GM10266 (cell line): ENCODE data around the gene ADAMTS13.
A peak's percentile ranks its signal among the peaks of the same experiment; 100 is the strongest.

Experiments used
- DNase-seq: peaks from one replicate; pipeline ENCODE4 v3.0.0; 2012; ENCODE audit errors: extremely low spot score
- TF ChIP-seq, protein P1 (sequence below): IDR thresholded peaks from 2 replicates; pipeline ENCODE4 v1.5.1; 2012; ENCODE audit warnings: mild to moderate bottlenecking, low read depth; ENCODE audit not compliant: control insufficient read depth, insufficient read depth; ENCODE audit errors: missing control alignments

Gene ADAMTS13

DNA sequence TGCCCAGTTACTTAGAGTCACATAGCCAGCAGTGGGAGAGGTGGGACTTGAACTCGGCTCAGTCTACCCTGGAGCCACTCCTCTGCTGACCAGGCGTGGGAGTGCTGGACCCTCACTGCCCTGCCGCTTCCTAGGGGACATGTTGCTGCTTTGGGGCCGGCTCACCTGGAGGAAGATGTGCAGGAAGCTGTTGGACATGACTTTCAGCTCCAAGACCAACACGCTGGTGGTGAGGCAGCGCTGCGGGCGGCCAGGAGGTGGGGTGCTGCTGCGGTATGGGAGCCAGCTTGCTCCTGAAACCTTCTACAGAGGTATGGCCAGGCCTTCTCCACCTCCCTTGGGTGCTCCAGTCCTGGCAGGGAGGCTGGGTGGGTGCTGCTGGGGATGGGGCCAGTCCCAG lies 34.2 kb downstream of the ADAMTS13 start:
- DNase-seq, result no peak
- TF ChIP-seq, protein P1, sequence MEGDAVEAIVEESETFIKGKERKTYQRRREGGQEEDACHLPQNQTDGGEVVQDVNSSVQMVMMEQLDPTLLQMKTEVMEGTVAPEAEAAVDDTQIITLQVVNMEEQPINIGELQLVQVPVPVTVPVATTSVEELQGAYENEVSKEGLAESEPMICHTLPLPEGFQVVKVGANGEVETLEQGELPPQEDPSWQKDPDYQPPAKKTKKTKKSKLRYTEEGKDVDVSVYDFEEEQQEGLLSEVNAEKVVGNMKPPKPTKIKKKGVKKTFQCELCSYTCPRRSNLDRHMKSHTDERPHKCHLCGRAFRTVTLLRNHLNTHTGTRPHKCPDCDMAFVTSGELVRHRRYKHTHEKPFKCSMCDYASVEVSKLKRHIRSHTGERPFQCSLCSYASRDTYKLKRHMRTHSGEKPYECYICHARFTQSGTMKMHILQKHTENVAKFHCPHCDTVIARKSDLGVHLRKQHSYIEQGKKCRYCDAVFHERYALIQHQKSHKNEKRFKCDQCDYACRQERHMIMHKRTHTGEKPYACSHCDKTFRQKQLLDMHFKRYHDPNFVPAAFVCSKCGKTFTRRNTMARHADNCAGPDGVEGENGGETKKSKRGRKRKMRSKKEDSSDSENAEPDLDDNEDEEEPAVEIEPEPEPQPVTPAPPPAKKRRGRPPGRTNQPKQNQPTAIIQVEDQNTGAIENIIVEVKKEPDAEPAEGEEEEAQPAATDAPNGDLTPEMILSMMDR, result no peak

- TF ChIP-seq, protein P1, result no peak
- no peak for DNase-seq
Observed at GRCh38 chr9:133457233-133457632, 35.1 kb downstream of the ADAMTS13 start.

DNA sequence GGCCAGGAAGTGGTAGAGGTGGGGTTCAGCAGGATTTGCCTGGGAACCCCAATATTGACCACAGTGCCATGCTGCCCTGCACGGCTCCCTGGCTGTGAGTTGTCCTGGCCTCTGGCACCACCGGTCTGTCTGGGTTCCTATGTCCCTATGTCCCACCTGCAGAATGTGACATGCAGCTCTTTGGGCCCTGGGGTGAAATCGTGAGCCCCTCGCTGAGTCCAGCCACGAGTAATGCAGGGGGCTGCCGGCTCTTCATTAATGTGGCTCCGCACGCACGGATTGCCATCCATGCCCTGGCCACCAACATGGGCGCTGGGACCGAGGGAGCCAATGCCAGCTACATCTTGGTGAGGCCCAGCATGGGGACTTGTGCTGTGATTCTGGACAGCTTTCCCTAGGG lies 35.6 kb downstream of the ADAMTS13 start:
- DNase-seq, result no peak
- TF ChIP-seq, protein P1, result no peak

DNA sequence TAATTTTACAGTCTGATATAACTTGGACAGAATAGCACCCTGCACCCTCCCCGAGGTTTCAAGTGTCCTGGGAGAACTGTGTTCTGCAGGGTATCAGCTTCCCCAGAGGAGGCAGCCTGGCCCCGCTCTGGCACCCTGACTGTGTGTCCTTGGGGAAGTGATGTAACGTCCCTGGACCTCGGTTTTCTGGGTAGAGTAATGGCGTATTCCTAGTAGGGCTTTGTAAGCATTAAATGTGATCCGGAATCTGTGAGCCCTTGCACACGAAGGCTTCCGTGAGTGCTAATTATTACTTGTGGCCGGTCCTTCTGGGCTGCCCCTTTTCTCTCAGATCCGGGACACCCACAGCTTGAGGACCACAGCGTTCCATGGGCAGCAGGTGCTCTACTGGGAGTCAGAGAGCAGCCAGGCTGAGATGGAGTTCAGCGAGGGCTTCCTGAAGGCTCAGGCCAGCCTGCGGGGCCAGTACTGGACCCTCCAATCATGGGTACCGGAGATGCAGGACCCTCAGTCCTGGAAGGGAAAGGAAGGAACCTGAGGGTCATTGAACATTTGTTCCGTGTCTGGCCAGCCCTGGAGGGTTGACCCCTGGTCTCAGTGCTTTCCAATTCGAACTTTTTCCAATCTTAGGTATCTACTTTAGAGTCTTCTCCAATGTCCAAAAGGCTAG lies 36.6 kb downstream of the ADAMTS13 start:
- no peak for DNase-seq
- TF ChIP-seq, protein P1, result no peak

- TF ChIP-seq, protein P1, result peak; percentile 10
- DNase-seq, result peak; percentile 99
Observed at GRCh38 chr9:133459476-133460404, 37.6 kb downstream of the ADAMTS13 start, which contains the start of gene CACFD1. CACFD1 (plus strand) TSS chr9:133459978; CDS start chr9:133460067, 89 bp downstream.

GRCh38 chr9:133460405-133461175 lies 38.4 kb downstream of the ADAMTS13 start:
- peak; percentile 79 for DNase-seq
- TF ChIP-seq, protein P1, result no peak
